GM12878 (cell line): ENCODE measurements around the gene ERV3-1. TPM values are rescaled to one million over a fixed set of nuclear protein-coding genes. Genes with fewer than 3 reads are reported as not detected.

Experiments used
- CREB1 ChIP-seq: IDR thresholded peaks from 2 replicates; pipeline ENCODE4 v1.6.1; 2012; ENCODE audit warnings: low read depth, mild to moderate bottlenecking, inconsistent platforms
- CUX1 ChIP-seq: IDR thresholded peaks from 2 replicates; pipeline ENCODE4 v1.6.1; 2012; ENCODE audit warnings: improper control_type of control experiment, low read depth, low read length; ENCODE audit not compliant: insufficient replicate concordance
- EGR1 ChIP-seq, 2 experiments: IDR thresholded peaks; 1 replicate in 1 of 2; 2 replicates in 1 of 2; pipeline ENCODE4 v1.6.1; 2011 to 2012; ENCODE audit warnings: low read depth in 2 of 2, low read length in 2 of 2, borderline replicate concordance in 1 of 2, mild to moderate bottlenecking in 1 of 2, moderate library complexity in 1 of 2
- FOXM1 ChIP-seq: IDR thresholded peaks from 2 replicates; pipeline ENCODE4 v1.6.1; 2012; ENCODE audit warnings: low read depth, mild to moderate bottlenecking, inconsistent platforms, low read length, moderate library complexity
- HCFC1 ChIP-seq: fragments of 150-350 bp; IDR thresholded peaks from 2 replicates; pipeline ENCODE4 v1.6.1; 2014; ENCODE audit warnings: low read length
- JUND ChIP-seq: IDR thresholded peaks from 2 replicates; pipeline ENCODE4 v1.6.1; 2012; ENCODE audit warnings: low read depth, mild to moderate bottlenecking, low read length, improper control_type of control experiment, moderate library complexity
- MTA2 ChIP-seq: fragments of 450-650 bp; IDR thresholded peaks from 2 replicates; pipeline ENCODE4 v1.6.1; 2016; ENCODE audit warnings: low read depth, mild to moderate bottlenecking, moderate library complexity
- PBX3 ChIP-seq: IDR thresholded peaks from 2 replicates; pipeline ENCODE4 v1.6.1; 2011; ENCODE audit warnings: mild to moderate bottlenecking, low read depth, low read length, moderate library complexity; ENCODE audit not compliant: insufficient replicate concordance
- PRDM15 ChIP-seq: fragments of 450-650 bp; formaldehyde crosslinking; IDR thresholded peaks from 2 replicates; pipeline ENCODE4 v1.4.0; 2020; ENCODE audit warnings: mild to moderate bottlenecking, moderate library complexity
- RBBP5 ChIP-seq: fragments of 200-600 bp; sonication (generic); conservative IDR thresholded peaks from 2 replicates; pipeline ENCODE4 v1.6.1; 2016
- SMAD5 ChIP-seq: IDR thresholded peaks from 2 replicates; pipeline ENCODE4 v1.6.1; 2016; ENCODE audit warnings: antibody characterized with exemption, low read depth
- SMC3 ChIP-seq: IDR thresholded peaks from 2 replicates; pipeline ENCODE4 v1.6.1; 2011; ENCODE audit warnings: low read length, improper control_type of control experiment, borderline replicate concordance
- SRF ChIP-seq, 2 experiments: IDR thresholded peaks; 2 replicates each; pipeline ENCODE4 v1.6.1; 2011; ENCODE audit warnings: low read depth in 2 of 2, low read length in 2 of 2, mild to moderate bottlenecking in 1 of 2, moderate library complexity in 1 of 2
- STAT1 ChIP-seq: fragments of 450-650 bp; conservative IDR thresholded peaks from 2 replicates; pipeline ENCODE4 v1.6.1; 2014; ENCODE audit warnings: antibody characterized with exemption, mild to moderate bottlenecking
- STAT3 ChIP-seq: IDR thresholded peaks from 2 replicates; pipeline ENCODE4 v1.6.1; 2011; ENCODE audit warnings: low read depth, low read length, improper control_type of control experiment
- SUZ12 ChIP-seq: fragments of 200-600 bp; sonication (generic); IDR thresholded peaks from one replicate; pipeline ENCODE4 v1.6.1; 2018; ENCODE audit warnings: antibody characterized with exemption, mild to moderate bottlenecking; ENCODE audit not compliant: unreplicated experiment
- TCF3 ChIP-seq: IDR thresholded peaks from 2 replicates; pipeline ENCODE4 v1.6.1; 2012; ENCODE audit warnings: low read depth, mild to moderate bottlenecking, low read length, borderline replicate concordance; ENCODE audit not compliant: insufficient read depth
- polyA plus RNA-seq, 11 experiments: library from polyadenylated mRNA; depleted of rRNA in 4 of 11; unstranded in 6 of 11; stranded (reverse) in 5 of 11; fragments of >200 nt; fragmentation: Nextera tagmentation in 4 of 11; fragmentation: Illumina TruSeq in 1 of 11; extraction: Ambion mirVana in 4 of 11; extraction: Trizol in 1 of 11; gene quantifications; 1 replicate in 1 of 11; 2 replicates in 10 of 11; pipeline versions ENCODE4 v1.2.1 to v1.2.3, GENCODE V29; 2011 to 2016; ENCODE audit warnings: inconsistent platforms in 2 of 11, missing spikeins in 2 of 11, low read depth in 1 of 11
- total RNA-seq, 4 experiments: library from RNA; depleted of rRNA in 3 of 4; stranded (reverse); fragments of >200 nt in 3 of 4; fragmentation: Illumina TruSeq in 1 of 4; extraction: Trizol in 1 of 4; gene quantifications; 2 replicates each; pipeline versions ENCODE4 v1.2.1 to v1.2.3, GENCODE V29; 2013 to 2021

The ERV3-1 gene
- total and polyA plus RNA-seq, 10 of the 15 experiments (the other 5 are each of a cell fraction or from before 2014, with no cell fraction given), result 9.4 to 23.4 (median 15.1) TPM

GRCh38 chr7:65006094-65006992 lies at the start of gene ERV3-1 (continued):
- TF ChIP-seq PRDM15 (CRISPR knock-in tag), result no peak
- TF ChIP-seq SMC3, result no peak
- no peak for TF ChIP-seq STAT1
- TF ChIP-seq CUX1, result no peak
- no peak for TF ChIP-seq STAT3
- no peak for TF ChIP-seq MTA2
- peak; percentile 93 for TF ChIP-seq PBX3
- TF ChIP-seq EGR1 (IDR thresholded peaks at IDR 0.05; ENCODE audit: borderline replicate concordance in 1 of 2, low read depth in 2 of 2, low read length in 2 of 2), result no peak
- TF ChIP-seq SMAD5, result peak; percentile 96
- peak; percentile 32; the same call in 1 of the 2 replicates for TF ChIP-seq HCFC1
- no peak for TF ChIP-seq FOXM1
- TF ChIP-seq RBBP5, result no peak
- peak; percentile 37 to 91; a peak in 3 of 4 replicates for TF ChIP-seq SRF (IDR thresholded peaks at IDR 0.05; ENCODE audit: low read depth in 2 of 2, low read length in 2 of 2)
- no peak for TF ChIP-seq SUZ12
- peak; percentile 52; the same call in 1 of the 2 replicates for TF ChIP-seq TCF3
- TF ChIP-seq JUND, result no peak
- TF ChIP-seq CREB1, result peak; percentile 58
